ENCODE results near the gene PARVB.

GRCh38 chr22:44118645-44119315, 94.7 kb downstream of the PARVB start:
- TF ChIP-seq CTCF (IDR thresholded peaks at IDR 0.05; ENCODE audit: low read depth, low read length) = no peak
- no peak for TF ChIP-seq POLR2A (IDR thresholded peaks at IDR 0.05; ENCODE audit: extremely low read depth, insufficient read length)
- TF ChIP-seq MYC (IDR thresholded peaks at IDR 0.05; ENCODE audit: low read depth, low read length) = no peak
